Measurements from ENCODE around the gene DAGLA. TPM values are rescaled to one million over a fixed set of nuclear protein-coding genes. Genes with fewer than 3 reads are reported as not detected.

The DAGLA gene
- total RNA-seq, 4 donors from 2014 or later: 5.8 to 18.9 (median 10.2) TPM

- TF ChIP-seq POLR2A (IDR thresholded peaks at IDR 0.05) (no peak), CTCF (IDR thresholded peaks at IDR 0.05) (no peak)
- no peak for DNase-seq
- Histone ChIP-seq H3K4me1 (peaks cover 0 to 22% (median 0%) of the 10 kb centered on the region in 4 donors), H3K36me3 (no peaks in the 10 kb centered on the region), H3K27me3 (no peaks in the 10 kb centered on the region), H3K4me3 (no peak overlapping the region), H3K27ac (no peak overlapping the region), H3K9me3 (no peaks in the 10 kb centered on the region)
These were observed 80.8 kb downstream of the DAGLA start for GRCh38 chr11:61760946-61761345.

- peaks cover 0 to 16% (median 0%) of the 10 kb centered on the region in 4 donors for H3K4me1 ChIP-seq
- DNase-seq: no peak
- no peaks in the 10 kb centered on the region for H3K9me3 ChIP-seq
These were observed 81.4 kb downstream of the DAGLA start for GRCh38 chr11:61761440-61762222.

GRCh38 chr11:61762223-61762615, 82.0 kb downstream of the DAGLA start:
- no peaks in the 10 kb centered on the region for H3K9me3 ChIP-seq
- no peaks in the 10 kb centered on the region for H3K36me3 ChIP-seq
- no peaks in the 10 kb centered on the region for H3K27me3 ChIP-seq
- TF ChIP-seq CTCF (IDR thresholded peaks at IDR 0.05) (no peak), POLR2A (IDR thresholded peaks at IDR 0.05) (no peak)
- H3K4me3 ChIP-seq: no peak overlapping the region
- H3K4me1 ChIP-seq: peaks cover 0 to 12% (median 0%) of the 10 kb centered on the region in 4 donors
- no peak overlapping the region for H3K27ac ChIP-seq
- no peak for DNase-seq

More at GRCh38 chr11:61761440-61762222, 81.4 kb downstream of the DAGLA start:
- H3K27ac ChIP-seq: no peak overlapping the region
- no peaks in the 10 kb centered on the region for H3K36me3 ChIP-seq
- no peak overlapping the region for H3K4me3 ChIP-seq
- no peaks in the 10 kb centered on the region for H3K27me3 ChIP-seq
- no peak for TF ChIP-seq POLR2A (IDR thresholded peaks at IDR 0.05)
- TF ChIP-seq CTCF (IDR thresholded peaks at IDR 0.05): no peak

GRCh38 chr11:61762798-61763197, 82.6 kb downstream of the DAGLA start:
- TF ChIP-seq CTCF (IDR thresholded peaks at IDR 0.05): no peak
- TF ChIP-seq POLR2A (IDR thresholded peaks at IDR 0.05): no peak
- peaks cover 0 to 6% (median 0%) of the 10 kb centered on the region in 4 donors for H3K4me1 ChIP-seq

GRCh38 chr11:61763930-61764605, 83.9 kb downstream of the DAGLA start:
- DNase-seq: no peak
- Histone ChIP-seq H3K4me1 (no peaks in the 10 kb centered on the region), H3K36me3 (no peaks in the 10 kb centered on the region), H3K27me3 (no peaks in the 10 kb centered on the region), H3K9me3 (no peaks in the 10 kb centered on the region), H3K4me3 (no peak overlapping the region), H3K27ac (no peak overlapping the region)
- no peak for TF ChIP-seq CTCF (IDR thresholded peaks at IDR 0.05)
- no peak for TF ChIP-seq POLR2A (IDR thresholded peaks at IDR 0.05)

More at GRCh38 chr11:61762798-61763197, 82.6 kb downstream of the DAGLA start:
- Histone ChIP-seq H3K27me3 (no peaks in the 10 kb centered on the region), H3K27ac (no peak overlapping the region), H3K9me3 (no peaks in the 10 kb centered on the region), H3K36me3 (no peaks in the 10 kb centered on the region), H3K4me3 (no peak overlapping the region)
- no peak for DNase-seq
